ENCODE results near the gene UNCX.

Gene UNCX

DNA sequence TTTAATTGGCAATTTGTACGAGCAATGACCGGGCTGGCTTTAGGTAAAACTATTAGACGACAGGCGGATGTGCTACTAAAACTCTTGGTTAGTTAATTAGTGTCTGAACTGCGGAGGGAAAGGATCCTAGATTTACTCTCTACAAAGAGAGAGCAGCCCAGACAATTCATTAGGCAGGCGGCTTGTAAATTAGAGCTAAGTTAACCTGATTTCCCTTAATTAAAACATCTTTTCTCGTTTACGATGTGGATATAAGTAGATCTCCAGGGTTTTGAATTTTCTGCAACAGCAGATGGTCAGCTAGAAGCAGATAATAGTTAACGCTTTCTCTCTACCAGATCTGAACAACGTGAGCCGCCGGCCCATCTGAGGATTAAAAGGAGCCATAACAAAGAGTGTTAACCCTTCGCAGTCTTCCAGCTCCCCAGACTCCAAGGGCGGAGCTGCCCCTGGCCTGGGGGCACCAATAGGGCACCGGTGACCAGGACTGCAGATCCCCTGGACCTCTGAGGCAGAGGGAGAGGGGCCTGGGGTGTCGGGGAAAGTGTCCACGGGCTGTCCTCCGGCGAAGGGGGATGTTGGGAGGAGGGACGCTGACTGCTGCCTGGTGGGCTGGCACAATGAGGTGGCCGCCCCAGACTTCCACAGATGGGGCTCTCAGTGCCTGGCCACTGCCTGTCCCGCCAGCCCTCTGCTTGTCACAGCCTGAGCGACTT lies 6.3 kb upstream of the UNCX start:
- H3K27ac ChIP-seq (ENCODE audit: low read depth in 2 of 2, low read length in 2 of 2) = no peak overlapping the region
- no peaks in the 10 kb centered on the region for H3K36me3 ChIP-seq (ENCODE audit: control insufficient read depth in 2 of 2, insufficient read depth in 2 of 2, low read length in 2 of 2)
- H3K4me3 ChIP-seq (ENCODE audit: low read length in 2 of 2) = no peak overlapping the region
- H3K9ac ChIP-seq (ENCODE audit: low read depth in 1 of 2, low read length in 2 of 2) = no peak overlapping the region
- no peaks in the 10 kb centered on the region for H3K4me1 ChIP-seq (ENCODE audit: control insufficient read depth in 2 of 2, insufficient read depth in 2 of 2, low read length in 2 of 2)
- peaks cover 53 to 70% of the 10 kb centered on the region in 2 donors for H3K27me3 ChIP-seq (ENCODE audit: control insufficient read depth in 2 of 2, insufficient read depth in 2 of 2, low read length in 2 of 2)
- no peaks in the 10 kb centered on the region for H3K9me3 ChIP-seq (ENCODE audit: control insufficient read depth in 2 of 2, low read length in 2 of 2)

DNA sequence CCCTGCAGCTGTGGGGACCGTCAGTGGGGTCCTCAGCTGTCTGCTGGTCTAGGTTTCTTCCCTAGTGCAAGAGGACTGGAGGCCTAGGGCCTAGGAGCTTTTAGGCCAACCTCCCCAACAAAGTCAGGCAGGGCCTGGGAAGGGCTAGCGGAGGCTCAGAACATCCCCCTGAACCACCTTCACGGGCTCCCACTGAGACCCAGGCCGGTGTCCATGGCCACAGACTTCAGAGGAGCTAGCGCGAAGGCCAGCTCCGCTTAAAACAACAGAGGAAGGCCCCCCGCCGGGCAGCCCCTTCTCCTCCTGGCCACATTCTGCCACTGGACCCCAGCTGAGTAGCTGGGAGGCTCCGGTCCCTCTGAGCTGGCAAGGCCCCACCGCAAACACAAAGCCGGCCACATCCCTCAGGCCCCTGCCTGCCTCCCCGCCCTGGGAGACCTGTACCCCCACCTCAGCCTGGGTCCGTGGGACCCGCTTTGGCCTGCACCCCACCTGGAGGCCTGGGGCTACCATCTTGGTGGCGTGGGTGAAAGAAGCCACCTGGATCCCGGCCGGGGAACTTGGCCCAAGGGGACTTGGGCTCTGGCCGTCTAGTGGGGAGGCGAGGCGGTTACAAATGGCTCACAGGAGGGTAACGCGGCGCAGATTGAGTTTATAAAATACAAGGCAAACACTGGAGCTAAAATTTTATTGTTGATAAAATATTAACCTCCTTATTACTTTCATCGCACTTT lies 5.4 kb upstream of the UNCX start:
- no peaks in the 10 kb centered on the region for H3K36me3 ChIP-seq (ENCODE audit: control insufficient read depth in 2 of 2, insufficient read depth in 2 of 2, low read length in 2 of 2)
- H3K9ac ChIP-seq (ENCODE audit: low read depth in 1 of 2, low read length in 2 of 2) = no peak overlapping the region
- H3K27me3 ChIP-seq (ENCODE audit: control insufficient read depth in 2 of 2, insufficient read depth in 2 of 2, low read length in 2 of 2) = peaks cover 54 to 76% of the 10 kb centered on the region in 2 donors
- no peaks in the 10 kb centered on the region for H3K9me3 ChIP-seq (ENCODE audit: control insufficient read depth in 2 of 2, low read length in 2 of 2)
- no peaks in the 10 kb centered on the region for H3K4me1 ChIP-seq (ENCODE audit: control insufficient read depth in 2 of 2, insufficient read depth in 2 of 2, low read length in 2 of 2)
- H3K27ac ChIP-seq (ENCODE audit: low read depth in 2 of 2, low read length in 2 of 2) = no peak overlapping the region
- H3K4me3 ChIP-seq (ENCODE audit: low read length in 2 of 2) = no peak overlapping the region

DNA sequence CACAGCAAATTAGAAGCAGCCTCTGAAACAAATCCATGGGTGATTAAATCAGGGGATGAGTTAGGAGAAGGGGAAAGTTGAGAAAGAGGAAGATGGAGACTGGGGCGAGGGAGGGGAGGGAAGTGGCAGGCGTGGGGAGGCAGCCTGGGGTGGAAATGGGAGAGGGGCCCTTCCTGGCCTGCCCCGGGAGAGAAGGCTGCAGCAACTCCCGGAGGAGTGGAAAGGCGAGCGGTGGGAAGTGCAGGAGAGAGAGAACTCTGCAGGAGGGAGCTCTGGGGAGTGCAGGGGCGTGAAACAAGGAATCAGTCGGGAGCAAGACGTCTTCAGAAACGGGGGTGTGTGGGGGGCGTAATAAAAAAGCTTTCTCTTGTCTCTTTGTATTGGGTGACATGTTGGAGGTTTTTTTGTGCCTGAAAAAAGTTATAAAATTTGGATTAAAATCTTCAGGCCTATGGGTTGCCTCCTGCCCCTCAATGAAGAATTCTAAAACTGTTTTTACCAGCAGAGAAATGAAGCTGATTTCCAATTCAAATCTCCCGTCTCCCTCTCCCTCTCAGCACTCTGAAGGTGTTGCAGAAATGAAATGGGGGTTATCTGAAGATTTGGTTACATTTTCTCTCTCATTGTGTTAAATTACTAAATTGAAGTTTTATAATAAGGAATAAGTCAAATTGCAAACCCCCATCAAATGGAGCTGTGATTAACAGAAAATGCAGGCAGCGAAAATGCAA lies 4.7 kb upstream of the UNCX start:
- H3K27ac ChIP-seq (ENCODE audit: low read depth in 2 of 2, low read length in 2 of 2) = no peak overlapping the region
- no peaks in the 10 kb centered on the region for H3K36me3 ChIP-seq (ENCODE audit: control insufficient read depth in 2 of 2, insufficient read depth in 2 of 2, low read length in 2 of 2)
- H3K9ac ChIP-seq (ENCODE audit: low read depth in 1 of 2, low read length in 2 of 2) = no peak overlapping the region
- H3K4me1 ChIP-seq (ENCODE audit: control insufficient read depth in 2 of 2, insufficient read depth in 2 of 2, low read length in 2 of 2) = no peaks in the 10 kb centered on the region
- no peaks in the 10 kb centered on the region for H3K9me3 ChIP-seq (ENCODE audit: control insufficient read depth in 2 of 2, low read length in 2 of 2)
- H3K27me3 ChIP-seq (ENCODE audit: control insufficient read depth in 2 of 2, insufficient read depth in 2 of 2, low read length in 2 of 2) = peaks cover 51 to 74% of the 10 kb centered on the region in 2 donors
- H3K4me3 ChIP-seq (ENCODE audit: low read length in 2 of 2) = no peak overlapping the region

DNA sequence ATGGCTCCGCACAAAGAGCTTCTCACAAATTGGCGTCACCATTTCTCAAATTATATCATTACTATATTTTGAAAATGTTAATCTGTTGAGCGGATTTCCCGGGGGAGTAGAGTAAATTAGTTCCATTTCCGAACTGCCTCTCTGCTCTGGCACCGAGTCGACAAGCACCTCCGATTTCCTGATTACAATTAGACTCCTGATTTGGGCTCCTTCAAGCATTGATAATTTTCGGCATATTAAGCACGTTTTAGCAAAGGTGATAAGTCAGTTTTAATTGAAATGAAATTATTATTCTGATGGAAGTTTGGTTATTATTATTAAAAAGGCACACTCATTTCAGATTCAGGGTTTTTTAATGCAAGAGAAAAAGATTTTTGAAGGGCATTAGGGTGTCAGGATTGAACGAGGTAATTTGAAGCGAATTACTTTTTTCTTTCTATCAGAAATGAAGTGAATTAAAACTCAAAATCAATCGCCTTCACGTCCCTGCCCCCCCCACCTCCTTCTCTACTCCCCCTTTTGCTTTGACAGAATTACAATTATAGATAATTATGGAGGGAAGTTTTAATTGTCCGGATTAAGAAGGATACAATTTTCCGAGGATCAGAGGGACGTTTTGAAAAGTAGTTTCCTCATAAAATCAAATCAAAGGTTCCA lies 4.0 kb upstream of the UNCX start:
- H3K9me3 ChIP-seq (ENCODE audit: control insufficient read depth in 2 of 2, low read length in 2 of 2) = no peaks in the 10 kb centered on the region
- H3K4me3 ChIP-seq (ENCODE audit: low read length in 2 of 2) = no peak overlapping the region
- H3K27ac ChIP-seq (ENCODE audit: low read depth in 2 of 2, low read length in 2 of 2) = no peak overlapping the region
- no peaks in the 10 kb centered on the region for H3K36me3 ChIP-seq (ENCODE audit: control insufficient read depth in 2 of 2, insufficient read depth in 2 of 2, low read length in 2 of 2)
- no peaks in the 10 kb centered on the region for H3K4me1 ChIP-seq (ENCODE audit: control insufficient read depth in 2 of 2, insufficient read depth in 2 of 2, low read length in 2 of 2)
- H3K27me3 ChIP-seq (ENCODE audit: control insufficient read depth in 2 of 2, insufficient read depth in 2 of 2, low read length in 2 of 2) = peaks cover 48 to 70% of the 10 kb centered on the region in 2 donors
- no peak overlapping the region for H3K9ac ChIP-seq (ENCODE audit: low read depth in 1 of 2, low read length in 2 of 2)

DNA sequence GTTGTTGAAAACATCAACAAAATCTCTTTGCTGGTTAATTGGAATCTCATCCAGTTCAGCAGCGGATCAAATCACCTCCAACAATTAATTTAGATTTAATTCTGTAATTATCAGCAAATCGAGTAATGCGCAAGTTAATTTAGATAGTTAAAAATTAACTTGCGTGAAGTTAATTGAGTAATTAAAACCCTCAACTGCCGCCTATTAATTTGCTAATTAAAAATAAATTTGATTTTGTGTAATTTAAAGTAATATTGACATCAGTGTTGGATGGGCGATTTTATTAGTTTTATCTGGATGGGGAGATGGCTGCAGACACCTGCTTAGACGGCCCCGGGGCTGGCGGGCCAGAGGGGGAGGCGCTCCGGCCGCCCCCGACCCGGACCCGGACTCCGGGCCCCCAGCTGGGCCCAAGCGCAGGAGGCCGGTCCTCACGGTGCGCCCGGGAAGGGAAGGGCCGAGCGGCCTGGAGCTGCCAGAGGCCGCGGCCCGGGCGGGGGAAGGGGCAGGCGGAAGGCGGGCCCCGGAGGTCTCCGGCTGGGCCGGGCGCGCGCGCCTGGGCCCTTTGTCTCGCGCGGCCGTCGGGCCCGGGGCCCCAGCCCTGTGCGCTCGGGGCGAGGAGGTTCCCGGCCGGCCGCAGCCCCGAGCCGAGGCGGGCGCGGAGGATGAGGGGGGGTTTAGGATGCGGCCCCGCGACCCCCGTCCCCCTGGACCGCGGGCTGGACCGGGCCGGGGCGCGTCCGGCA lies 3.3 kb upstream of the UNCX start:
- Histone ChIP-seq H3K36me3 (ENCODE audit: control insufficient read depth in 2 of 2, insufficient read depth in 2 of 2, low read length in 2 of 2) (no peaks in the 10 kb centered on the region), H3K27ac (ENCODE audit: low read depth in 2 of 2, low read length in 2 of 2) (no peak overlapping the region), H3K9me3 (ENCODE audit: control insufficient read depth in 2 of 2, low read length in 2 of 2) (no peaks in the 10 kb centered on the region), H3K4me1 (ENCODE audit: control insufficient read depth in 2 of 2, insufficient read depth in 2 of 2, low read length in 2 of 2) (no peaks in the 10 kb centered on the region), H3K27me3 (ENCODE audit: control insufficient read depth in 2 of 2, insufficient read depth in 2 of 2, low read length in 2 of 2) (peaks cover 49 to 70% of the 10 kb centered on the region in 2 donors), H3K9ac (ENCODE audit: low read depth in 1 of 2, low read length in 2 of 2) (no peak overlapping the region), H3K4me3 (ENCODE audit: low read length in 2 of 2) (no peak overlapping the region)

DNA sequence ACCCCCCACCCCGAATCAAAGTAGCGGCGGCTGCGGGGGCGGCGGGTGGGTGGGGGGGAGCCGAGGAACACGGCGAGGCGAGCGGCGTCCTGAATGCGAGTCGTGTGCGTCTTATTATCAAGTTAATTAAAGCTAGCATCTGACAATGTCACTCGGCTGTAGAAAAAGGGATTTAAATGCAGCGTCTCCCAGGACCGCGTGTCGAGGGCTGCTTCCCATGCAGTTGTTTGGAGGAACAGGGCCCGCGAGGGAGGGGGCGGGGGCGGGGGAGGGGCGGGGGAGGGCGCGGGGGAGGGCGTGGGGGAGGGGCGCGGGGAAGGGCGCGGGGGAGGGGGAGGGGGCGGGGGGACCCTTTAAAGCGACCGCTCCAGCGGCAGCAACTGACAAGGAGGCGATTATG lies 2.7 kb upstream of the UNCX start:
- no peak overlapping the region for H3K27ac ChIP-seq (ENCODE audit: low read depth in 2 of 2, low read length in 2 of 2)
- peaks cover 52 to 73% of the 10 kb centered on the region in 2 donors for H3K27me3 ChIP-seq (ENCODE audit: control insufficient read depth in 2 of 2, insufficient read depth in 2 of 2, low read length in 2 of 2)
- H3K4me1 ChIP-seq (ENCODE audit: control insufficient read depth in 2 of 2, insufficient read depth in 2 of 2, low read length in 2 of 2) = no peaks in the 10 kb centered on the region
- H3K4me3 ChIP-seq (ENCODE audit: low read length in 2 of 2) = no peak overlapping the region
- no peaks in the 10 kb centered on the region for H3K9me3 ChIP-seq (ENCODE audit: control insufficient read depth in 2 of 2, low read length in 2 of 2)
- H3K36me3 ChIP-seq (ENCODE audit: control insufficient read depth in 2 of 2, insufficient read depth in 2 of 2, low read length in 2 of 2) = no peaks in the 10 kb centered on the region
- no peak overlapping the region for H3K9ac ChIP-seq (ENCODE audit: low read depth in 1 of 2, low read length in 2 of 2)

DNA sequence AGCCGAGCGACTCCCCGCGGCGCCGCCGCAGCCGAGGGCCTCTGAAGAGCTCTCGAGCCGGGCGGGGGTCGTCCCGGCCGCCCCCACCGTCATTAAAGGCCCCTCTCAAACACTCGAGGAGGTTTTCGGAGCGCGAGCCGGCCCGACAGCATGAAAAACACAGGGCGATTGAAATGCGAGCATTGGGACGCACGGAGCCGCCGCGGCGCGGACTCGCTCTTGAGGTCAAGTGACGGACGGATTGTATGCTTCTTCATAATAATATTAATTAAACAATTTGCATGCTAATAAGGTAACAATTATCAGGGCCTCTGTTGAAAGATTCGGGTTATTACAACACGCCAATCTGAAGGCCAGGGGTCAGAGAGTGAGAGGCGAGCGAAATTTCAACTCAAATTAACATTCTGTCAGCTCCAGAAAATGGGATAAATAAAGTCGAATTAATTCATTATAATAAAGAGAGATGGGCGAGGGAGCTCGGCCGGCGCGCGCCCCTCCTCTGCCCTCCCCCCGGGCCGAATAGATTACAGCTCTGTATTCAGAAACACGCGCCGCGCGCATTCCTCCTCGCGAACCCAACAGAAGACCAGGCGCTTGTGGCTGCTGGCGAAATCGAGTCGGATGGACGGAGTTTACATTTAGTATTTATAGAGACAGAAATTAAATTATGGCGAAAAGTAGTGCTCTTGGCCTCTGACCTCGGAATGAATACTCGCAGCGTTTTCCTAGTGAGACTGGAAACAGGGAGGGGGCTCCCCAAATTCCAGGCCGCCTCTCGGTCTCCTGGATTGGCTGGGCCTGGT lies 2.1 kb upstream of the UNCX start:
- H3K27me3 ChIP-seq (ENCODE audit: control insufficient read depth in 2 of 2, insufficient read depth in 2 of 2, low read length in 2 of 2) = peaks cover 55 to 73% of the 10 kb centered on the region in 2 donors

DNA sequence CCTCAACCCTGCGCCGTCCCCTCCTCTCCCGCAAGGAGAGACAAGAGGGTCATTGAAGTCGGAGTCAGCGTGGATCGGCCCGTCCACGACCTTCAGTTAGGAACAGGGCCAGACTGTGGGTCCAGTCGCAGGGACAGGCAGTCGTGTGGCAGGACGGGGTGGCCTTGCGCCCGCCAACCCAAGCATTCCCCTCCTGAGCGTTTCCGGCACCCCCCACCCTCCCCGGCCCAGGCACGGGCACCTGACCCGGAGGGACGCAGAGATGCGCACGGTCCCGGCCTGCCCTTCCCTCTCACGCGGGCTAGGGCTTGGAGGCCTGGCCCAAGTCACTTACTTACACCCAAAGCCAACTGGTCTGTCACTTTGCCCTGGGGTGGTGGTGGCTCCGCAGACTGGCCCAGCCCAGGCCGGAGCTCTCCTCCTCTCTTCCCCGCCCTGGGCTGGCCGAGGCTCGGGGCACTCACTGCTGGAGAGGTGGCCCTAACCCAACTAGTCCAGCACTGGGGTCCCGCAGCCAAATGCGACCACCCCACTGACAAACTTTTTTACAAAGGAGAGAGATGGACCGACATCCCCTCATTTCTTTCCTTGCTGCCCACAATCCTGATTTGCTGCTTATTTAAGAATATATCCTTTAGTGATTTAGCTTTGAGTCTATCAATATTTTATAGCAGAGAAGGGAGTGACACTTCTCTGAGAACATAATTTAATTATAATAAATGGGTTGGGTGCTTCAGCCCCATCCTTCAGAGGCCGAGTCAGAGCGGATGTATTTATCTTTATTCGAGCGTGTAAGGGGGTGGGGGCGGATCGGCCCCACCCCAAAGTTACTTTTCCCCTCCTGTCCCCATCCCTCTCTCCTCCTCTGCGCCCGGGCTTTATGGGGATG lies 1.2 kb upstream of the UNCX start:
- Histone ChIP-seq H3K4me1 (ENCODE audit: control insufficient read depth in 2 of 2, insufficient read depth in 2 of 2, low read length in 2 of 2) (no peaks in the 10 kb centered on the region), H3K4me3 (ENCODE audit: low read length in 2 of 2) (no peak overlapping the region), H3K27me3 (ENCODE audit: control insufficient read depth in 2 of 2, insufficient read depth in 2 of 2, low read length in 2 of 2) (peaks cover 51 to 64% of the 10 kb centered on the region in 2 donors), H3K9me3 (ENCODE audit: control insufficient read depth in 2 of 2, low read length in 2 of 2) (no peaks in the 10 kb centered on the region), H3K36me3 (ENCODE audit: control insufficient read depth in 2 of 2, insufficient read depth in 2 of 2, low read length in 2 of 2) (no peaks in the 10 kb centered on the region), H3K27ac (ENCODE audit: low read depth in 2 of 2, low read length in 2 of 2) (no peak overlapping the region), H3K9ac (ENCODE audit: low read depth in 1 of 2, low read length in 2 of 2) (no peak overlapping the region)

More for the DNA sequence above, 2.1 kb upstream of the UNCX start:
- H3K9ac ChIP-seq (ENCODE audit: low read depth in 1 of 2, low read length in 2 of 2) = no peak overlapping the region
- H3K4me3 ChIP-seq (ENCODE audit: low read length in 2 of 2) = no peak overlapping the region
- no peaks in the 10 kb centered on the region for H3K9me3 ChIP-seq (ENCODE audit: control insufficient read depth in 2 of 2, low read length in 2 of 2)
- no peak overlapping the region for H3K27ac ChIP-seq (ENCODE audit: low read depth in 2 of 2, low read length in 2 of 2)
- no peaks in the 10 kb centered on the region for H3K4me1 ChIP-seq (ENCODE audit: control insufficient read depth in 2 of 2, insufficient read depth in 2 of 2, low read length in 2 of 2)
- no peaks in the 10 kb centered on the region for H3K36me3 ChIP-seq (ENCODE audit: control insufficient read depth in 2 of 2, insufficient read depth in 2 of 2, low read length in 2 of 2)

Measured in mucosa of rectum (tissue), 2 donors.